HS-5 (cell line): Measurements from ENCODE around the gene SEC31A.
"Not testable (repeated sequence)": the region's sequence is repeated elsewhere in the genome, so short reads cannot be mapped to it uniquely, and the experiment has no call there.

ENCODE experiments used
- DNase-seq: peaks from one replicate; pipeline ENCODE4 v3.0.0-alpha.2; 2012; ENCODE audit warnings: low read depth

SEC31A gene

GRCh38 chr4:82890901-82891706, at the start of gene SEC31A:
Gene SEC31A, minus strand, starts transcription at chr4:82891153. Its CDS starts 9,217 bp downstream, at chr4:82881936.
- DNase-seq = peak; percentile 73

GRCh38 chr4:82939414-82939813, 48.5 kb upstream of the SEC31A start:
- DNase-seq = no peak

GRCh38 chr4:82934441-82934840, 43.5 kb upstream of the SEC31A start:
- DNase-seq = no peak

- no peak for DNase-seq
These were observed 40.1 kb upstream of the SEC31A start for GRCh38 chr4:82930848-82931755.

GRCh38 chr4:82921795-82922194, 30.8 kb upstream of the SEC31A start:
- DNase-seq = no peak

- DNase-seq = no peak
These were observed 28.4 kb upstream of the SEC31A start for GRCh38 chr4:82919386-82919785.

- DNase-seq = no peak
These were observed 27.1 kb upstream of the SEC31A start for GRCh38 chr4:82918091-82918490.

GRCh38 chr4:82913968-82914367, 23.0 kb upstream of the SEC31A start:
- not testable (repeated sequence) for DNase-seq

- no peak for DNase-seq
These were observed 22.4 kb upstream of the SEC31A start for GRCh38 chr4:82913305-82913704.

GRCh38 chr4:82909326-82909725, 18.4 kb upstream of the SEC31A start:
- no peak for DNase-seq

GRCh38 chr4:82906469-82906868, 15.5 kb upstream of the SEC31A start:
- DNase-seq = no peak

- DNase-seq = no peak
These were observed 14.3 kb upstream of the SEC31A start for GRCh38 chr4:82905205-82905604.

- no peak for DNase-seq
These were observed 12.8 kb upstream of the SEC31A start for GRCh38 chr4:82903737-82904136.

- no peak for DNase-seq
These were observed 10.3 kb upstream of the SEC31A start for GRCh38 chr4:82901183-82901718.

GRCh38 chr4:82900411-82901182, 9.6 kb upstream of the SEC31A start, which contains the start of gene THAP9:
Gene THAP9, plus strand, starts transcription at chr4:82900735. Its CDS starts 68 bp downstream, at chr4:82900803.
- DNase-seq = peak; percentile 91

- DNase-seq = no peak
These were observed 9.1 kb upstream of the SEC31A start for GRCh38 chr4:82900066-82900410.

- DNase-seq = no peak
These were observed 8.6 kb upstream of the SEC31A start for GRCh38 chr4:82899374-82900065.

- peak; percentile 64 for DNase-seq
These were observed 7.6 kb upstream of the SEC31A start for GRCh38 chr4:82898322-82899243.

- no peak for DNase-seq
These were observed 5.8 kb upstream of the SEC31A start for GRCh38 chr4:82896755-82897154.

- no peak for DNase-seq
These were observed 3.0 kb upstream of the SEC31A start for GRCh38 chr4:82893942-82894341.
